Measurements from ENCODE around the gene KIF16B. TPM values are rescaled to one million over a fixed set of nuclear protein-coding genes. Genes with fewer than 3 reads are reported as not detected.

KIF16B gene
- total RNA-seq, 6 experiments from 2014 or later: 8.4 to 15.9 (median 11.7) TPM

GRCh38 chr20:16475225-16475624 lies 98.0 kb downstream of the KIF16B start:
- DNase-seq: no peak

GRCh38 chr20:16474363-16474762 lies 98.9 kb downstream of the KIF16B start:
- Histone ChIP-seq H3K36me3 (no peaks in the 10 kb centered on the region), H3K27me3 (no peaks in the 10 kb centered on the region), H3K4me3 (no peak overlapping the region), H3K9me3 (no peaks in the 10 kb centered on the region), H3K4me1 (peaks cover 0 to 10% (median 4%) of the 10 kb centered on the region in 4 donors), H3K27ac (no peak overlapping the region)
- intact Hi-C loops (cut with DNase I): no loop called here
- DNase-seq: no peak
- no peak for ATAC-seq
- TF ChIP-seq POLR2A (IDR thresholded peaks at IDR 0.05): no peak
- TF ChIP-seq CTCF (IDR thresholded peaks at IDR 0.05): no peak
- 95% methylated on average over 2 of the region's 2 CpGs for WGBS (ENCODE audit: insufficient coverage, low coverage, low lambda C conversion rate, missing lambda C conversion rate)

More at GRCh38 chr20:16475225-16475624, 98.0 kb downstream of the KIF16B start:
- WGBS (ENCODE audit: insufficient coverage, low coverage, low lambda C conversion rate, missing lambda C conversion rate): 24% methylated on average over 6 of the region's 6 CpGs
- Histone ChIP-seq H3K27me3 (no peaks in the 10 kb centered on the region), H3K36me3 (no peaks in the 10 kb centered on the region), H3K4me3 (no peak overlapping the region), H3K27ac (no peak overlapping the region), H3K9me3 (no peaks in the 10 kb centered on the region), H3K4me1 (peaks cover 0 to 10% (median 4%) of the 10 kb centered on the region in 4 donors)
- intact Hi-C loops (cut with DNase I): no loop called here
- TF ChIP-seq POLR2A (IDR thresholded peaks at IDR 0.05): no peak
- TF ChIP-seq CTCF (IDR thresholded peaks at IDR 0.05): no peak
- peak; percentile 80 to 92 (median 84) for ATAC-seq

GRCh38 chr20:16472045-16472872 lies 101.0 kb downstream of the KIF16B start:
- H3K27me3 ChIP-seq: no peaks in the 10 kb centered on the region
- intact Hi-C loops (cut with DNase I): no loop called here
- H3K4me1 ChIP-seq: peaks cover 0 to 10% (median 4%) of the 10 kb centered on the region in 4 donors
- H3K36me3 ChIP-seq: no peaks in the 10 kb centered on the region
- ATAC-seq: no peak
- no peak overlapping the region for H3K4me3 ChIP-seq
- no peaks in the 10 kb centered on the region for H3K9me3 ChIP-seq
- WGBS (ENCODE audit: insufficient coverage, low coverage, low lambda C conversion rate, missing lambda C conversion rate): 78% methylated on average over 11 of the region's 12 CpGs
- no peak overlapping the region for H3K27ac ChIP-seq
- no peak for DNase-seq
- TF ChIP-seq CTCF (IDR thresholded peaks at IDR 0.05) (no peak), POLR2A (IDR thresholded peaks at IDR 0.05) (no peak)

- WGBS (ENCODE audit: insufficient coverage, low coverage, low lambda C conversion rate, missing lambda C conversion rate): 96% methylated on average over 5 of the region's 5 CpGs
- ATAC-seq (no peak), DNase-seq (no peak)
- Histone ChIP-seq H3K9me3 (no peaks in the 10 kb centered on the region), H3K4me1 (no peaks in the 10 kb centered on the region), H3K4me3 (no peak overlapping the region), H3K36me3 (no peaks in the 10 kb centered on the region), H3K27me3 (no peaks in the 10 kb centered on the region), H3K27ac (no peak overlapping the region)
- intact Hi-C loops (cut with DNase I): no loop called here
- TF ChIP-seq POLR2A (IDR thresholded peaks at IDR 0.05) (no peak), CTCF (IDR thresholded peaks at IDR 0.05) (no peak)
Measured at GRCh38 chr20:16469395-16469905, 103.8 kb downstream of the KIF16B start.
